Activated T-cell treated with anti-CD3 and anti-CD28 coated beads for 24 hours (primary cell): ENCODE measurements around the gene MRPL10.
"Not testable (repeated sequence)": the region's sequence is repeated elsewhere in the genome, so short reads cannot be mapped to it uniquely, and the experiment has no call there.

Experiments
- DNase-seq: peaks from one replicate; pipeline ENCODE4 v3.0.0-alpha.2; 2020; ENCODE audit warnings: low read depth

Gene MRPL10

GRCh38 chr17:47789611-47790561, 41.5 kb downstream of the MRPL10 start:
- peak; percentile 51 for DNase-seq

- no peak for DNase-seq
These were observed 45.7 kb downstream of the MRPL10 start for GRCh38 chr17:47785538-47786123.

- no peak for DNase-seq
These were observed 49.9 kb downstream of the MRPL10 start for GRCh38 chr17:47781397-47781796.

- DNase-seq = no peak
These were observed 53.1 kb downstream of the MRPL10 start for GRCh38 chr17:47778184-47778635.

GRCh38 chr17:47776330-47777197, 54.8 kb downstream of the MRPL10 start:
- peak; percentile 25 for DNase-seq

- DNase-seq = no peak
These were observed 56.3 kb downstream of the MRPL10 start for GRCh38 chr17:47774987-47775580.

- DNase-seq = no peak
These were observed 57.0 kb downstream of the MRPL10 start for GRCh38 chr17:47774331-47774730.

- not testable (repeated sequence) for DNase-seq
These were observed 57.7 kb downstream of the MRPL10 start for GRCh38 chr17:47773649-47774048.
